Kidney capillary endothelial cell (primary cell): Measurements from ENCODE around the gene CAV2.

Source experiments
- DNase-seq: peaks from one replicate; pipeline ENCODE4 v3.0.0-alpha.2; 2018; ENCODE audit warnings: low spot score

The CAV2 gene

GRCh38 chr7:116495736-116496135, 3.8 kb upstream of the CAV2 start:
- no peak for DNase-seq

DNA sequence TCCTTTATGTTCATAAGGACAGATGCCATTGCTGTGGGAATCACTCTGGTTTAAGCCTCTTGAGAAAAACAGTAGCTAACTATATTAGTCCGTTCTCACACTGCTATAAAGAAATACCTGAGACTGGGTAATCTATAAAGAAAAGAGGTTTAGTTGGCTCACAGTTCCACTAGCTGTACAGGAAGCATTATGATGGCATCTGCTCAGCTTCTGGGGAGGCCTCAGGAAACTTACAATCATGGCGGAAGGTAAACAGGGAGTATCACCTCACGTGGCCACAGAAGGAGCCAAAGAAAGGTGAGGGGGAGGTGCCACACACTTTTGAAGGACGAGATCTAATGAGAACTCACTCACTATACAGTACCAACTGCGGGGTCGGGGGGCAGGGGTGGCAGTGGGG, 2.9 kb upstream of the CAV2 start:
- no peak for DNase-seq

DNA sequence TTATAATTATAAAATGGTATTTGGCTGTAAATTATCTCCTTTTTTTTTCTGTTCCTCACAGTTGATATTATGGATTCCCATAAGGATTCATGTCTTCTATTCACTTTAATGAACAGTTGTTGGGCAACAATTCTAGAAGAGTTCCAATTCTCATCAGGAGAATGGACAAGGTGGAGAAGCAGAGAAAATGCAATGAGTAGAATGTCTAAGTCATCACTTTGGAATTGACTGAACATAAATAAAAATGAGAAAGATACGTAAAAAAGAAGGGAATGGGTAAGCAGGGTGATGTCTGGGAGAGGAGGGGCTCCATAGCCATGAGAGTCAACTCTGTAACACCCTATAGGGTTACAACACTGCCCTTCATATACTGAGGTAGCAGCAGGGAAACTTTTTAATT, 1.8 kb upstream of the CAV2 start:
- no peak for DNase-seq

- peak; percentile 55 for DNase-seq
These were observed 728 bp downstream of the CAV2 start for GRCh38 chr7:116500078-116500853.

- DNase-seq: no peak
These were observed 2.1 kb downstream of the CAV2 start for GRCh38 chr7:116501425-116502167.

GRCh38 chr7:116502201-116503096, 2.9 kb downstream of the CAV2 start:
- no peak for DNase-seq

DNA sequence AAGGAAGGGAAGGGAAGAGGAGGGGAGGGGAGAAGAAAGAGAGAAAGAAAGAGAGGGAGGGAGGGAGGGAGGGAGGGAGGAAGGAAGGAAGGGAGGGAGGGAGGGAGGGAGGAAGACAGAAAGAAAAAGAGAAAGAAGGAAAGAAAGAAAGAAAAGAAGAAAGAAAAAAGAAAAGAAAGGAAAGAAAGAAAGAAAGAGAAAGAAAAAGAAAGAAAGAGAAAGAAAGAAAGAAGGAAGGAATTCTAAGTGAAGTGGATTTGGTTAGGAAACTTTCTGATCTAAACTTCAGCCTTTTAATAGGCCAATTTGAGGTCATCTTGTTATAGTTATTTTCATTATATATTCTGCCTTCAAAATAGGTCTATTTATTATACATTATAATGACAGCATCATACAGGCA, 4.3 kb downstream of the CAV2 start:
- DNase-seq: no peak

- DNase-seq: no peak
These were observed 5.7 kb downstream of the CAV2 start for GRCh38 chr7:116505278-116505677.

- DNase-seq: no peak
These were observed 6.3 kb downstream of the CAV2 start for GRCh38 chr7:116505823-116506222.

DNA sequence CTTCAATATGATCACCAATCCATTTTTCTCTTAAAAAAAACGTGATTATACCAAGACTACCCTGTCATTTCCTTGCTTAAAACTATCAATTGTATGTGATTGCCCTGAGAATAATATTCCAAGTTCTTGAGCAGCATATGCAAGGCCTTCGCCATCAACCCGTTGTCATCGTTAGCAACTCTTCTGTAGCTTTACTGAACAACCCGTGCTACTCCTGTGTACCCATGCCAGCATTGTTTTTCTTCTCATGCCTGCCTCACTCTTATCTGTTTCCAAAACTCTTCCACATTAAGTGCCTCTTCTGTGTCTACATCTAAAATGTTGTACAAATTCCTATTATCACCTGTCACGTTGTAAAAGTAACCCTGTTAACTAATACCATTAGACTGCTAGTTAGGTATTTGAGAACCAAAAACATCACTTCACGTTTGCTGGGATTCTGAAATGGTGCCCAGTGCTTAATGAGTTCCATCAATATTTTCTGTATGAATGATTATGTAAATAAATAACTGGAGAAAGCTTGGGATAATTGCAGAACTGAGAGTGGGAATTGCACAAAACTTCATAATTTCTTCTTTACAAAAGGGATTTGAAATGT, 10.5 kb downstream of the CAV2 start:
- no peak for DNase-seq

DNA sequence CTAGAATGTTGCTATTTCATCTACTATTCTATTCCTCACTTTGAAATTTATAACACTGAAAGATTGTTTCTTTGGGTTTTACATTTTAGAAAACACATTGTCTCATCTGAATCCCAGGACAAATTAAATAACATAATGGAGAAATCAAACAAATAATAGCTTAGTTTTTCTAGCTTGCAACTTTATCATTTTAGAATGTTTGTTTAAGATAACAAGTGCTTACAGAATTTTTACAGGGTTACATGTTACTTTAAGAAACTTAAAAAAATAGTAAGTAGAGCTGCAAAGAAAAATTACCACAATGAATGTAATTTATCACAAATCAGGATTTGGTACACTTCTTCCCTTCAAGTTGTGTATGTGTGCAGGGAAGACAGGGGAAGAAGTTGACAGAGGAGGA, 11.3 kb downstream of the CAV2 start:
- no peak for DNase-seq

DNA sequence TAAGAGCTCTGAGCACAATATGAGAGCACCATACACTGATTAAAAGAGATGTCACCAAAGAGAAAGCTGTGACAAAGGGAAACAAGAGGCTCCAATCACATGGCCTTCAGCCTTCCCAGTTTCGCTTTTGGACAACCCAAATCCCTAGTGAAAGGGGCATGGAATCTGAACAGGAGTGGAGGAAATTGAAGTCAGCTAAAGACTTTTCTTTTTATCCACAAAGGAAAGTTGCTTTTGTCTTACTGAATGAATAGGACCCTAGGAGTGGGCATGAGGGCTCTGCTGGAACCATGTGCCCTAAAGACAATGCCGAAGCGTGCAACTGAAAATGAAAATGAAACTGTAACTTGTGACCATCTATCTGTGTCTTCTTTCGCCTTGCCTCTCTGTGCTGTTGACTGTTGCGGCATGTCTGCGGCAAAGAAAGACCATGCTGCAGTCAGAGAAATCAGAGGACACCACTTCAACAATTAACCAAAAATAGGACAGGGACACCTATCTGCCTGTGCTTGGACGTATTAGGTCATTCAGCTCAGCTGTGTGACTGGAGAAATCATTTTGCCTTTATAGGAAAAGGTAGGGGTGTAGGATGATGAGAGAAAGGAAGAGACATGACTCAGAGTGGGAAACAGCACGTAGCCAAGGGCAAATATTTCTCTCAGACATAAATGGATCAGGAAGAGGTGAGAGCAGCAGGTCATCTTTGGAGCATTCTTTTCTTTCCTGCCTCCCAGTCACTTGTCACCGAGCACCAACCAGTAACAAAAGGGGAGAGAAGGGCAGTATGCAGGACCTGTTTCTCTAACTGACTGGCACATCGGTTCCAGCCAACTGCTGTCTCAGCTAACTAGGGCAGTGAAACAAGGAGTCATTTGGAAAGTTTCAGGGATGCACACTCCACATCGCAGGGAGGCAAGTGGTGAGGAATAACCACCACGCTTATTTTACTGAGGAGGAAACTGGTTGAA, 12.3 kb downstream of the CAV2 start:
- DNase-seq: peak; percentile 85

- peak; percentile 47 for DNase-seq
These were observed 13.1 kb downstream of the CAV2 start for GRCh38 chr7:116512520-116513188.

DNA sequence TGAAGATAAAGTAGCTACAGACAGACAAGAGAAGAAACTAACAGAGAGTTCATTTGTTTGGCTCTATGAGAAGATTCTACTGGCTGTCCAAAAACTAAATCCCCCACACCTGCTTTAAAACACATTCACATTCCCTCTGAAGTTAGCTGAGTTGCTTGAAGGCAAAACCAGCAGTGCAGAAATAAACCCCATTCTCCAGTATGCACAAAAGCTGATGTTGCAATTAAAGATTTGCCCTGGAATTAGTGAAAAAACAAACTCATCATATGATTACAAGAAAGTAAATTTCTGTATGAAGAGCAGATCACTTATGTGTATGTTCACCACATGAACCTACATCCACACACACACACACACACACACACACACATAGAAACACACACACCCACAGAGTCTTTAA, 16.0 kb downstream of the CAV2 start:
- no peak for DNase-seq

DNA sequence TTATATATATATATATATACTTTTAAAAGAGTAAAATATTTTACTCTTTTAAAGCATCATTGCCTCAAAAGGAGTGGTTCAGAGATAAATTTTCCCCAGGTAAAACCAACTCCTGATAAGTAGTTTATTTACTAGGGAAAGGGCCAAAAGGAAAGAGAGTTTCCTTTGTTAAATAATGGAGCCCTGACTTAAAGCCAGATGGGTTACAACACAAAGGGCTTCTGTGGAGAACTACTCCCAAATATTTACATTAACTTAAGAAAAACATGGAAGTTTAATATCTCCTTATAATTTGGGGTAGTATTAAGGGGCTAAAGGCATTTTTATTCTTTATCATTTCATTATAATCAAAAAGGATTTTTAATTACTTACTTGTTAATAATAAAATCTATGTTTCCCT, 16.8 kb downstream of the CAV2 start:
- no peak for DNase-seq

GRCh38 chr7:116517626-116518025, 18.1 kb downstream of the CAV2 start:
- DNase-seq: no peak

DNA sequence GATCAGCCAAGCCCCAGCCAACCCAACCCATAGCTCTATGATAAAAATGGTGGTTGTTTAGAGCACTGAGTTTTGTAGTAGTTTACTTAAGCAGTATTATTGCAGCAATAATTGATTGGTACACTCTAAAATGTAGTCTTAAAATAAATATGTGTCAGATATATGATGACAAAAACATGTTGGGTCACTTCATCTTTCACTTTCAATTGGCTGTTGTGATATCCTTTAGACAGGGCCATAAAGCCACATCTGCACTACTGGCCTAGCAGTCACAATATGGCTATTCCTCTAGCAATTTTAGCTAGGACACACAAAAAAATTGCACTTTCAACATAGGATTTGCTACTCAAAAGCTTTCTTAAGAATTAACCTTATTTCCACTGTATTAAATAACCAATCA, 19.4 kb downstream of the CAV2 start:
- DNase-seq: no peak

DNA sequence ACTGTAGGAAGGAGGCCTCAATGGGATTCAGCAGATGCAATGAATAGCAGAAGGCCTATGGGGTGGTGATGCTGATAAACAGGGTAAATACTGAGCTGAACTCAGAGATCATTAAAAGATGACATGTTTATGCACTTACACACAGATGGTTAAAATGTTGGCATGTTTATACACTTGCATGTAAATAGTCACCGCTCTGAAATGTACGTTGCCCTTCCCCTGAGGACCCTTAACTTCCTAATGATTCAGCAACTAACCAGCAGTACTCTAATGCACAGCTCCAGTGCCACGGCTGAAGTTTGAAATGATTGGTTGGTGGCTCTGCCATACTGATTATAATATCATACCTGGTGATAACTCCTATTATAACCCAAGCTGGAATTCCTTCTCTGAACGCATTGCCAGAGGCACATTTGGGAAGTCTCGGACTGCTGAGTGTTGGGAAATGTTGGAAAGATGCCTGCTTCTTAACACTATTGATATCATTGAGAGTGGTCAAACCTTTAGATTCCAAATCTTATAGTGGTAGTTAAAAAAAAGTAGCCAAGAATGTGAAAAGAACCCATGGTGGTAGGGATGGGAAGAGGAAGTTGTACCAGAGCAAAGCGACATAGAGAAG, 21.6 kb downstream of the CAV2 start:
- no peak for DNase-seq

GRCh38 chr7:116522247-116522646, 22.7 kb downstream of the CAV2 start:
- peak; percentile 94 for DNase-seq

DNA sequence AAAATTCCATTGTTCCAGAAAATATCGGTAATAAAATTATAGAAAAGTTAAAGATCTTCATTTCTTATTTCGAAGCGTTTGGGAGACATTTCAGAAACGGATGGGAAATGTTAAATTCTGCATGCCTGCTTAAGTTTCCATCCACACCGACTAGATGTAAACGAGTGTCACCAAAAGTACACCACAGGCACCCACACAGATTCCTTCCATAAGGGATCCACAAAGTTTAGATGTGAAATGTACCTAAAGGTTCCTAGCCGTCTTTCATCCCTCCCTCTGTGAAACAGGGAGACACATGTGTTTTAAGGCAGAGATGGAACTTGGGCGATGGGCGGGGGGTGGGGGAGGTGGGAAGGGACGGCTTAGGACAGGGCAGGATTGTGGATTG, 24.7 kb downstream of the CAV2 start:
- no peak for DNase-seq
